Pons (tissue), 1 donor: ENCODE measurements around the gene DSTN.

Experiments used
- DNase-seq: peaks from one replicate; pipeline ENCODE4 v3.0.0-alpha.2; 2016; ENCODE audit warnings: low spot score

DSTN gene

GRCh38 chr20:17580895-17581294 is 11.0 kb downstream of the DSTN start:
- no peak for DNase-seq

GRCh38 chr20:17583126-17583525 is 13.3 kb downstream of the DSTN start:
- no peak for DNase-seq

GRCh38 chr20:17584689-17585088 is 14.8 kb downstream of the DSTN start:
- no peak for DNase-seq

- DNase-seq: no peak
These were observed 16.4 kb downstream of the DSTN start for GRCh38 chr20:17586250-17586649.

GRCh38 chr20:17587148-17587547 is 17.3 kb downstream of the DSTN start:
- DNase-seq: no peak

- DNase-seq: no peak
These were observed 17.9 kb downstream of the DSTN start for GRCh38 chr20:17587824-17588223.

GRCh38 chr20:17589161-17589834 is 19.4 kb downstream of the DSTN start:
- no peak for DNase-seq

- no peak for DNase-seq
These were observed 20.4 kb downstream of the DSTN start for GRCh38 chr20:17590245-17590644.

- no peak for DNase-seq
These were observed 24.0 kb downstream of the DSTN start for GRCh38 chr20:17593902-17594301.

- no peak for DNase-seq
These were observed 24.6 kb downstream of the DSTN start for GRCh38 chr20:17594443-17594842.

GRCh38 chr20:17595856-17596255 is 26.0 kb downstream of the DSTN start:
- DNase-seq: no peak

GRCh38 chr20:17598013-17598550 is 28.2 kb downstream of the DSTN start:
- no peak for DNase-seq

- no peak for DNase-seq
These were observed 32.1 kb downstream of the DSTN start for GRCh38 chr20:17601957-17602356.

GRCh38 chr20:17602493-17602892 is 32.6 kb downstream of the DSTN start:
- DNase-seq: no peak

- no peak for DNase-seq
These were observed 35.3 kb downstream of the DSTN start for GRCh38 chr20:17605131-17605660.

GRCh38 chr20:17606001-17606400 is 36.1 kb downstream of the DSTN start:
- no peak for DNase-seq

- DNase-seq: no peak
These were observed 39.0 kb downstream of the DSTN start for GRCh38 chr20:17608701-17609497.

GRCh38 chr20:17609811-17610377 is 40.0 kb downstream of the DSTN start:
- DNase-seq: no peak

GRCh38 chr20:17610566-17611289 is 40.9 kb downstream of the DSTN start:
- DNase-seq: no peak

GRCh38 chr20:17611290-17611539 is 41.3 kb downstream of the DSTN start:
- DNase-seq: no peak

GRCh38 chr20:17611540-17612286 is 41.8 kb downstream of the DSTN start:
- no peak for DNase-seq
